GM13976 (cell line): Measurements from ENCODE around the gene MARCHF3.
"Not testable (repeated sequence)": the region's sequence is repeated elsewhere in the genome, so short reads cannot be mapped to it uniquely, and the experiment has no call there.

Experiments used
- DNase-seq: peaks from one replicate; pipeline ENCODE4 v3.0.0; 2012; ENCODE audit warnings: low spot score
- in situ Hi-C: fragments of 300-500 bp; cut with MboI; formaldehyde crosslinking; loops from one replicate; pipeline ENCODE4 v1.12.0; 2022; ENCODE audit warnings: low sequenced_read_pairs, mixed read lengths, inconsistent platforms; ENCODE audit not compliant: unreplicated experiment
- TF ChIP-seq, protein P1 (sequence below): IDR thresholded peaks from 2 replicates; pipeline ENCODE4 v1.5.1; 2012; ENCODE audit warnings: borderline replicate concordance, mild to moderate bottlenecking; ENCODE audit not compliant: insufficient read depth; ENCODE audit errors: extremely low read depth, missing control alignments, control extremely low read depth

MARCHF3 gene

GRCh38 chr5:127024821-127025220 is 5.5 kb downstream of the MARCHF3 start:
- in situ Hi-C loops: no loop called here
- DNase-seq: no peak
- TF ChIP-seq, protein P1, sequence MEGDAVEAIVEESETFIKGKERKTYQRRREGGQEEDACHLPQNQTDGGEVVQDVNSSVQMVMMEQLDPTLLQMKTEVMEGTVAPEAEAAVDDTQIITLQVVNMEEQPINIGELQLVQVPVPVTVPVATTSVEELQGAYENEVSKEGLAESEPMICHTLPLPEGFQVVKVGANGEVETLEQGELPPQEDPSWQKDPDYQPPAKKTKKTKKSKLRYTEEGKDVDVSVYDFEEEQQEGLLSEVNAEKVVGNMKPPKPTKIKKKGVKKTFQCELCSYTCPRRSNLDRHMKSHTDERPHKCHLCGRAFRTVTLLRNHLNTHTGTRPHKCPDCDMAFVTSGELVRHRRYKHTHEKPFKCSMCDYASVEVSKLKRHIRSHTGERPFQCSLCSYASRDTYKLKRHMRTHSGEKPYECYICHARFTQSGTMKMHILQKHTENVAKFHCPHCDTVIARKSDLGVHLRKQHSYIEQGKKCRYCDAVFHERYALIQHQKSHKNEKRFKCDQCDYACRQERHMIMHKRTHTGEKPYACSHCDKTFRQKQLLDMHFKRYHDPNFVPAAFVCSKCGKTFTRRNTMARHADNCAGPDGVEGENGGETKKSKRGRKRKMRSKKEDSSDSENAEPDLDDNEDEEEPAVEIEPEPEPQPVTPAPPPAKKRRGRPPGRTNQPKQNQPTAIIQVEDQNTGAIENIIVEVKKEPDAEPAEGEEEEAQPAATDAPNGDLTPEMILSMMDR: no peak

DNA sequence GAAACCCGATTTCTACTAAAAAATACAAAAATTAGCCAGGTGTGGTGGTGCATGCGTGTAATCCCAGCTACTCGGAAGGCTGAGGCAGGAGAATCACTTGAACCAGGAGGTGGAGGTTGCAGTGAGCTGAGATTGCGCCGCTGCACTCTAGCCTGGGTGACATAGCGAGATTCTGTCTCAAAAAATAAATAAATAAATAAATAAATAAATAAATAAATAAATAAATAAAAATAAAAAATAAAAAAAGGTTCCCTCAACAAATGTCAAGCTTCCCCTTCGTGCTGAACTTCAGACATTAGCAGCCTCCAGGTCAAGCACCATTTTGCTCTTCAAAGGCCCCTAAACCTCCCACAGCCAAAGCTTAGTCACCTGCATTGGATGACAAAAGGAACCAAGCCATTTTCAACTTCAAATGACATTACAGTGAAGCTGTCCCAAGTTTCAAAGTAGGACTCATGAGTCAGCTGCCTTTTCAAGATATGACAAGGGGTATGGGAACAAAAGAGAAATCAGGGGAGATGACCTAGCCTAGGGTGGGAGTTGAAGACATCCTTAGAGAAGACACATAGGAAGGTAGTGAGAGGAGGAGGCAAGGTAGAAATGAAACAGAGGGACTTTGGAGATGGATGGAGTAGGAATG is 6.7 kb downstream of the MARCHF3 start:
- DNase-seq, in situ Hi-C loops: not testable (repeated sequence)

DNA sequence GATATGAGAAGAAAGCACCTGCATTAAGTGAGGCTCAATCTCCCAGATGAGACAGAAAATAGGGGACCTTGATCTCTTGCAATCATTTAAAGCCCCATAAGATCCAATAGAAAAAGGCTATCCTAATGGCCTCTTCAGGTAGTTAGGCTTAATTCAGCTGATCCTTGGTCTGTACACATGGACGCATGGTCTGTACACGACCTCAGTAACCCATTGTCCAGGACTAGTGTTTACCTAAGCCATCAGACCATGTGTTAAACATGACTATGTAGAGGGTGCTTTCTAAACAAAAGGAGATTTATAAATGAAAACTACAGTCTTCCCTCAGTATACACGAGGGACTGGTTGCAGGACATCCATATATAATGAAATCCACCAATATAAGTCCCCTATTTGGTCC is 7.5 kb downstream of the MARCHF3 start:
- TF ChIP-seq, protein P1: no peak
- DNase-seq: no peak
- in situ Hi-C loops: no loop called here

DNA sequence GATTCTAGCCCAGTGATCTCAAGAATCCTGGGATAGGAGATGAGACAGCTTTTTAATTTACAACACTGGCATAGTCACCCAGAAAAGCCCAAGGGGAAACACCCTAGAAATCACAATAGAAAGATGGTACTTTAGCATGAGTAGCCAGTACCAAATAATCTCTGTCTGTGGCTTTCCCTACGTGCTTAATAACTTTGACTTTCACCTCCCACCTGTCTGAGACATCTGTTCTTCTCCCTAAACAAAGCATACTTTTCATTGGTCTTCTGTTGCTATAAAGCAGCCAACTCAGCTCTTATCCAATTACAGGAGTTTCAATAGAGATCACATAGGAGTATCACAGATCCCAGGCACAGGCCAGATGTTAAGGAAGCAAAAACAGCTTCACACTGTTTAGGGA is 10.4 kb downstream of the MARCHF3 start:
- DNase-seq: no peak
- in situ Hi-C loops: no loop called here
- TF ChIP-seq, protein P1: no peak

GRCh38 chr5:127016722-127017121 is 13.6 kb downstream of the MARCHF3 start:
- in situ Hi-C loops, DNase-seq: not testable (repeated sequence)

GRCh38 chr5:127015716-127016115 is 14.6 kb downstream of the MARCHF3 start:
- TF ChIP-seq, protein P1: no peak
- in situ Hi-C loops: no loop called here
- no peak for DNase-seq

- in situ Hi-C loops: no loop called here
- no peak for DNase-seq
- TF ChIP-seq, protein P1: no peak
Observed at GRCh38 chr5:127014573-127014972, 15.8 kb downstream of the MARCHF3 start.

DNA sequence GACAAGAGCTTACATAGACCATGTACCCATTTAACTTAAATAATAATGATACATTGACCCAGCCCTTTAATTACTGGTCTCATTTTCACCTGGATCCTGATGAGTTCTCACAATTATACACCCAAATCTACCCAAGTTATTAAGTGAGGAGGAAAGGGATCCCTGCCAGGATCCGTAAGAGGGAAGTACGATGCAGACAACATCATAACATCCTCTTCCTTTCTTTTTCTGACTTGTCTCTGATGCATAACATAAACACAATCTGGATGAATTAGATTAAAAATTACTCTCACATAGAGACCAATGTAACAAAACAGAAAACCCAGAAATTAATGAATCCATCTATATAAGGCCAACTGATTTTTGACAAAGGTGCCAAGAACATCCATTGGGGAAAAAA is 17.0 kb downstream of the MARCHF3 start:
- in situ Hi-C loops: no loop called here
- no peak for DNase-seq
- TF ChIP-seq, protein P1: no peak
